ENCODE data around the gene TEPSIN. TPM values are rescaled to one million over a fixed set of nuclear protein-coding genes. Genes with fewer than 3 reads are reported as not detected.

Gene TEPSIN
- total and polyA plus RNA-seq, 2 of the 8 experiments (the other 6 are each of a cell fraction or from before 2014, with no cell fraction given) = 22.9 to 28.0 TPM

DNA sequence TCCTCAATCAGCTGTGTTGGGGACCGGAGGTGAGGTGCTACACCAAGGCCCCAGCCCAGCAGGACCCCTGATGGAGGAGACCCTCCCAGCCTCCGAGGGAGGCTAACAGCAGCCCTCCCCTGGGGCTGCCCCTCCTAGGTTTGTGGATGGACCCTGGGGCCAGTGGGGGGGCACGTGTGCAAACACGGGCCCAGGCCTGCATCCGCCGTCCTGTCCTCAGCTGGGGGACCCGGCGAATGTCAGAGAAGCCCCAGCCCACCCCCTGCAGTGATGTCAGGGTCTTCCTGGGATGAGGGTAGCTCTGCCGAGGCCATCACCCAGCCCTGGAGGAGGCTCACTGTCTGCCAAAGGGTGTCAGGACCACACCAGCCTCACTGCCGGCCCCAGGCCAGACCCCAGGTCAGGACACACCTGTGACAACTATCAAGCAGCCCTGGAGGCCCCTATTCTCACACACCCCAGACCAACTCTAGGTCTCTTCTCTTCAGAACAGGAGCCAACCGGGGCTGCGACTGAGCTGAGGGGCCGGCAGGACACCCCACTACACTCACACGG is 42.8 kb downstream of the TEPSIN start:
- no peak overlapping the region for H2BK5ac ChIP-seq (ENCODE audit: low read depth, low read length)
- H2BK20ac ChIP-seq (ENCODE audit: low read length) = no peak overlapping the region
- H3K79me2 ChIP-seq (ENCODE audit: control insufficient read depth in 1 of 2, insufficient read depth in 2 of 2, low read length in 2 of 2) = no peaks in the 10 kb centered on the region
- FAIRE-seq (no peak), DNase-seq (ENCODE audit: low read depth in 1 of 2, low spot score in 2 of 2) (no peak)
- peaks cover 0 to 5% of the 10 kb centered on the region in 2 experiments for H4K20me1 ChIP-seq (replicated peaks in 1 of 2; ENCODE audit: control insufficient read depth in 1 of 2, insufficient read depth in 2 of 2, low read length in 2 of 2)
- H2BK120ac ChIP-seq (replicated peaks; ENCODE audit: low read depth, low read length) = no peak overlapping the region
- H2BK15ac ChIP-seq (ENCODE audit: low read length) = no peak overlapping the region
- H3K27ac ChIP-seq (ENCODE audit: low read depth, low read length) = no peak overlapping the region
- no peak overlapping the region for H3K4me3 ChIP-seq (ENCODE audit: extremely low read depth in 1 of 4, insufficient read depth in 2 of 4, low read depth in 3 of 4, low read length in 4 of 4)
- no peak overlapping the region for H3K23ac ChIP-seq (ENCODE audit: insufficient read length)
- no peaks in the 10 kb centered on the region for H3K27me3 ChIP-seq (replicated peaks in 1 of 4; ENCODE audit: control insufficient read depth in 3 of 4, extremely low read depth in 1 of 4, insufficient read depth in 3 of 4, low read length in 3 of 4)
- H3K23me2 ChIP-seq (ENCODE audit: low read depth, low read length) = no peaks in the 10 kb centered on the region
- H3K9ac ChIP-seq (replicated peaks in 1 of 4; ENCODE audit: extremely low read depth in 1 of 4, low read depth in 3 of 4, low read length in 3 of 4) = no peak overlapping the region
- no peak overlapping the region for H3K56ac ChIP-seq (replicated peaks; ENCODE audit: insufficient read length, low read depth, low read length)
- H3K4me1 ChIP-seq (replicated peaks in 1 of 4; ENCODE audit: control insufficient read depth in 3 of 4, insufficient read depth in 4 of 4, low read length in 3 of 4) = no peaks in the 10 kb centered on the region
- no peak overlapping the region for H3K18ac ChIP-seq (ENCODE audit: extremely low read depth, low read length)
- H2AK5ac ChIP-seq (ENCODE audit: low read depth, low read length) = no peak overlapping the region
- H2AFZ ChIP-seq (ENCODE audit: low read length) = no peak overlapping the region
- H3K4ac ChIP-seq (replicated peaks; ENCODE audit: insufficient read length, low read depth, low read length) = no peak overlapping the region
- H3K14ac ChIP-seq (ENCODE audit: insufficient read length) = no peak overlapping the region
- no peak overlapping the region for H4K5ac ChIP-seq (ENCODE audit: insufficient read length, low read depth, low read length)
- no peak overlapping the region for H3K4me2 ChIP-seq (ENCODE audit: insufficient read depth in 1 of 2, low read depth in 2 of 2, low read length in 2 of 2)
- ChIA-PET POLR2A (ENCODE audit: partially characterized antibody) (no interaction called here), CTCF (ENCODE audit: partially characterized antibody) (interaction anchor here (0.7 to 3.7 kb wide), 4 partner anchors 46 to 75 kb away, joined by 3 to 16 read pairs (median 4); no protein-coding TSS in a partner anchor)
- H4K91ac ChIP-seq (replicated peaks; ENCODE audit: insufficient read length, low read length) = no peak overlapping the region
- H3K9me3 ChIP-seq (ENCODE audit: insufficient read depth in 2 of 2, low read depth in 1 of 2, low read length in 1 of 2) = no peaks in the 10 kb centered on the region
- no peak overlapping the region for H4K8ac ChIP-seq (ENCODE audit: extremely low read depth, insufficient read depth, low read length)
- peaks cover 2 to 26% (median 5%) of the 10 kb centered on the region in 4 experiments; a peak in 3 of 8 replicates for H3K36me3 ChIP-seq (ENCODE audit: control insufficient read depth in 2 of 4, insufficient read depth in 4 of 4, low read length in 3 of 4)
- 95% methylated on average over 11 of the region's 14 CpGs; no CpG with 5 or more reads in 1 of the 2 experiments for WGBS, 2 experiments (ENCODE audit: extremely low coverage in 1 of 2, insufficient coverage in 1 of 2, insufficient read length in 1 of 2, insufficient replicate concordance in 2 of 2, low coverage in 1 of 2, low lambda C conversion rate in 2 of 2, missing lambda C conversion rate in 1 of 2)
- no peaks in the 10 kb centered on the region for H3K79me1 ChIP-seq (ENCODE audit: low read depth, low read length)
- no peak overlapping the region for H2BK12ac ChIP-seq (ENCODE audit: low read depth, low read length)
- TF ChIP-seq CEBPB (IDR thresholded peaks at IDR 0.05; ENCODE audit: low read depth, low read length) = no peak
- no peak for TF ChIP-seq TAF1 (IDR thresholded peaks at IDR 0.05; ENCODE audit: low read depth, low read length)
- TF ChIP-seq ATF2 (IDR thresholded peaks at IDR 0.05; ENCODE audit: low read length) = no peak
- no peak for TF ChIP-seq KDM1A (IDR thresholded peaks at IDR 0.05; ENCODE audit: borderline replicate concordance, low read length)
- no peak for TF ChIP-seq ZNF274 (IDR thresholded peaks at IDR 0.05; ENCODE audit: borderline replicate concordance, extremely low read depth, low read length)
- TF ChIP-seq EP300 (IDR thresholded peaks at IDR 0.05; ENCODE audit: borderline replicate concordance in 1 of 2, low read depth in 2 of 2, low read length in 2 of 2) = no peak
- no peak for TF ChIP-seq RFX5 (IDR thresholded peaks at IDR 0.05; ENCODE audit: borderline replicate concordance, low read depth, low read length)
- TF ChIP-seq CBX8 (IDR thresholded peaks at IDR 0.05; ENCODE audit: borderline replicate concordance, low read depth, low read length) = no peak
- no peak for TF ChIP-seq KDM5A (IDR thresholded peaks at IDR 0.05; ENCODE audit: low read length)
- TF ChIP-seq HDAC6 (IDR thresholded peaks at IDR 0.05; ENCODE audit: low read depth, low read length) = no peak
- no peak for TF ChIP-seq TAF7 (optimal IDR thresholded peaks at IDR 0.05; ENCODE audit: borderline replicate concordance, low read depth, low read length)
- no peak for TF ChIP-seq JUN (IDR thresholded peaks at IDR 0.05; ENCODE audit: low read depth, low read length)

Measured in H1 (cell line).